ENCODE data around the gene CCDC6. TPM values are rescaled to one million over a fixed set of nuclear protein-coding genes. Genes with fewer than 3 reads are reported as not detected.

Gene CCDC6
- total and polyA plus RNA-seq, 2 of the 4 experiments (the other 2 are of a cell fraction): 21.8 to 30.8 TPM

DNA sequence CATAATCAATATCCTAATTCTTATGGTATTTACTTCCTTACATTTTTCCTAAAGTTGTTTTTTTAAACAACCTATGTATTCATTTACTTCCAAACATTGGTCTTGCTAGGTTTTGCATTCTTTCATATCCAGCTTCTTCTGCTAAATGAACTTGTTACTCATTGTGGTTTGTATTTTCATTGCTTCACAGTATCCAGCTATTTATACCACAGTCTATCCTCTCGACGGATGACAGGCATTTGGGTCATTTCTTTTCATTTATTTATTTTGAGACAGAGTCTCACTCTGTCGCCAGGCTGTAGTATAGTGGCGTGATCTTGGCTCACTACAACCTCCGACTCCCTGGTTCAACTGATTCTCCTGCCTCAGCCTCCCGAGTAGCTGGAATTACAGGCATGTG lies 66.8 kb downstream of the CCDC6 start:
- peak; percentile 71 for DNase-seq
- no peak overlapping the region for H3K27ac ChIP-seq (ENCODE audit: insufficient read depth, low read length)

More for the DNA sequence above, 66.8 kb downstream of the CCDC6 start:
- intact Hi-C loops (cut with micrococcal nuclease) (no loop called here), in situ Hi-C loops (cut with MboI; ENCODE audit: low sequenced_read_pairs) (loop anchor here (10.0 kb wide), 1 partner anchor 215 kb away; no protein-coding TSS in a partner anchor), dilution Hi-C loops (cut with HindIII; ENCODE audit: low sequenced_read_pairs, unreplicated experiment) (no loop called here)
- no peak overlapping the region for H2BK15ac ChIP-seq (ENCODE audit: low read depth, low read length)
- ATAC-seq (ENCODE audit: low read depth): peak; percentile 88
- no peak overlapping the region for H3K4ac ChIP-seq (ENCODE audit: low read depth, low read length)
- no peak overlapping the region for H2AK9ac ChIP-seq (replicated peaks; ENCODE audit: low read depth, low read length, poor library complexity)
- TF ChIP-seq CEBPB (IDR thresholded peaks at IDR 0.05; ENCODE audit: low read depth, low read length) (peak; percentile 90), SMC3 (IDR thresholded peaks at IDR 0.05; ENCODE audit: low read depth, low read length) (no peak)
- no TSS peak for BruUV-seq (replicated peaks)
- H3K79me1 ChIP-seq (ENCODE audit: low read depth in 1 of 2, low read length in 2 of 2): peaks cover 17 to 34% of the 10 kb centered on the region in 2 experiments
- H3K56ac ChIP-seq (ENCODE audit: extremely low read depth, insufficient read depth, low read length): no peak overlapping the region
- H3K14ac ChIP-seq (replicated peaks; ENCODE audit: low read depth, low read length): no peak overlapping the region
- H4K20me1 ChIP-seq (ENCODE audit: insufficient read depth, low read length): peaks cover 11% of the 10 kb centered on the region; the same call in 1 of the 2 replicates
- no peak overlapping the region for H2BK5ac ChIP-seq (ENCODE audit: low read depth, low read length, poor library complexity, severe bottlenecking)
- H3K23ac ChIP-seq (ENCODE audit: low read depth, low read length): no peak overlapping the region
- H2BK20ac ChIP-seq (ENCODE audit: low read depth, low read length): no peak overlapping the region
- H3K27me3 ChIP-seq (ENCODE audit: control insufficient read depth, insufficient read depth, low read length): no peaks in the 10 kb centered on the region
- no peak overlapping the region for H3K4me3 ChIP-seq (ENCODE audit: insufficient read depth, low read depth, low read length)
- peaks cover 18% of the 10 kb centered on the region for H3K9me1 ChIP-seq (ENCODE audit: insufficient read depth, low read length)
- no peak overlapping the region for H3K9ac ChIP-seq (ENCODE audit: low read depth, low read length)
- H3K36me3 ChIP-seq (ENCODE audit: control insufficient read depth, insufficient read depth, low read length): peaks cover 2% of the 10 kb centered on the region; the same call in 1 of the 2 replicates
- no peak overlapping the region for H3K18ac ChIP-seq (ENCODE audit: low read depth, low read length)
- no peak overlapping the region for H2AK5ac ChIP-seq (ENCODE audit: low read depth, low read length)
- no peak overlapping the region for H4K91ac ChIP-seq (ENCODE audit: insufficient read depth, low read depth, low read length)
- H4K8ac ChIP-seq (ENCODE audit: low read depth in 2 of 2, low read length in 2 of 2): no peak overlapping the region
- ChIA-PET POLR2A (ENCODE audit: unreplicated experiment) (no interaction called here), CTCF (interaction anchor here (0.8 to 1.4 kb wide), 2 partner anchors 9 to 15 kb away, joined by 3 to 5 read pairs; no protein-coding TSS in a partner anchor)
- 30% methylated on average over 2 of the region's 6 CpGs; no CpG with 5 or more reads in 1 of the 2 experiments for WGBS, 2 experiments (ENCODE audit: extremely low coverage in 2 of 2, insufficient read length in 1 of 2)
- no peaks in the 10 kb centered on the region for H3K4me1 ChIP-seq (ENCODE audit: control insufficient read depth, insufficient read depth, low read length)
- no peak overlapping the region for H2AFZ ChIP-seq (replicated peaks; ENCODE audit: low read length, poor library complexity)
- H3K4me2 ChIP-seq (ENCODE audit: low read depth, low read length): peak overlapping the region; percentile 27; the same call in 1 of the 2 replicates
- no peak overlapping the region for H2BK120ac ChIP-seq (ENCODE audit: low read depth, low read length)
- no peak overlapping the region for H4K5ac ChIP-seq (ENCODE audit: low read depth, low read length)
- H3K9me3 ChIP-seq (ENCODE audit: control insufficient read depth, insufficient read depth, low read length): no peaks in the 10 kb centered on the region

Measured in IMR-90 (cell line).